PC-3 (cell line): Measurements from ENCODE around the gene OR6K3. TPM values are rescaled to one million over a fixed set of nuclear protein-coding genes. Genes with fewer than 3 reads are reported as not detected.

ENCODE experiments used
- ATAC-seq: fragments of 200-7000 bp; cut with Tn5 transposase; 2 replicates; pipeline ENCODE4 v1.9.1; 2020; ENCODE audit warnings: mild to moderate bottlenecking, moderate library complexity
- BruUV-seq: library from RNA; stranded (reverse); fragments of 400-500 nt; replicated peaks from 2 replicates; lab custom pipeline; 2021; lab: Mats Ljungman, UMichigan
- CTCF ChIA-PET: fragments of 300-600 bp; sonication (Branson Sonifier 250); formaldehyde crosslinking; loops from one replicate; lab custom pipeline; 2022; ENCODE audit warnings: antibody characterized with exemption; lab: Charles Lee
- POLR2A ChIA-PET: fragments of 300-600 bp; sonication (Branson Sonifier 250); formaldehyde crosslinking; loops from one replicate; lab custom pipeline; 2022; ENCODE audit warnings: antibody characterized with exemption; ENCODE audit not compliant: unreplicated experiment; lab: Charles Lee
- DNase-seq: peaks from one replicate; pipeline ENCODE4 v3.0.0-alpha.2; 2015
- H2AFZ ChIP-seq: fragments of 300-600 bp; sonication (generic); 2 replicates; pipeline ENCODE4 v1.6.0; 2016; ENCODE audit warnings: antibody characterized with exemption, low read length
- H3F3A ChIP-seq: fragments of 300-600 bp; sonication (generic); one replicate; pipeline ENCODE4 v1.6.0; 2017; ENCODE audit warnings: antibody characterized with exemption, low read length, control low read depth, mild to moderate bottlenecking; ENCODE audit not compliant: unreplicated experiment
- H3K27ac ChIP-seq: fragments of 300-600 bp; sonication (generic); 2 replicates; pipeline ENCODE4 v1.5.1; 2016; ENCODE audit warnings: mild to moderate bottlenecking, low read length
- H3K27me3 ChIP-seq: fragments of 300-600 bp; sonication (generic); 2 replicates; pipeline ENCODE4 v1.6.1; 2016; ENCODE audit warnings: low read length, mixed read lengths
- H3K36me3 ChIP-seq: fragments of 300-600 bp; sonication (generic); 2 replicates; pipeline ENCODE4 v1.6.1; 2016; ENCODE audit warnings: low read depth, mixed run types, low read length, mixed read lengths
- H3K4me1 ChIP-seq: fragments of 300-600 bp; sonication (generic); 2 replicates; pipeline ENCODE4 v1.5.1; 2016; ENCODE audit warnings: low read length; ENCODE audit not compliant: insufficient read depth
- H3K4me2 ChIP-seq: fragments of 300-600 bp; sonication (generic); 2 replicates; pipeline ENCODE4 v1.6.0; 2016; ENCODE audit warnings: low read length
- H3K4me3 ChIP-seq: fragments of 300-600 bp; sonication (generic); 2 replicates; pipeline ENCODE4 v1.5.1; 2016; ENCODE audit warnings: mild to moderate bottlenecking, low read length, mixed read lengths
- H3K79me2 ChIP-seq: fragments of 300-600 bp; sonication (generic); 2 replicates; pipeline ENCODE4 v1.6.1; 2017; ENCODE audit warnings: low read length, mixed read lengths
- H3K9ac ChIP-seq: fragments of 300-600 bp; sonication (generic); 2 replicates; pipeline ENCODE4 v1.6.0; 2016; ENCODE audit warnings: mild to moderate bottlenecking, low read length
- H3K9me2 ChIP-seq: fragments of 300-600 bp; sonication (generic); replicated peaks from 2 replicates; pipeline ENCODE4 v1.6.1; 2016; ENCODE audit warnings: mixed run types, low read length, mixed read lengths
- H3K9me3 ChIP-seq: fragments of 300-600 bp; sonication (generic); 2 replicates; pipeline ENCODE4 v1.6.1; 2016; ENCODE audit warnings: low read length, mixed read lengths
- H4K20me1 ChIP-seq: fragments of 300-600 bp; sonication (generic); 2 replicates; pipeline ENCODE4 v1.6.1; 2016; ENCODE audit warnings: low read length, mixed read lengths
- EZH2 ChIP-seq: fragments of 300-600 bp; sonication (generic); IDR thresholded peaks from one replicate; pipeline ENCODE4 v1.6.1; 2017; ENCODE audit warnings: antibody characterized with exemption, mild to moderate bottlenecking, low read length; ENCODE audit not compliant: unreplicated experiment
- EZH2phosphoT487 ChIP-seq: fragments of 300-600 bp; sonication (generic); IDR thresholded peaks from 2 replicates; pipeline ENCODE4 v1.6.1; 2018; ENCODE audit warnings: mild to moderate bottlenecking, antibody characterized with exemption, low read length, borderline replicate concordance
- intact Hi-C: fragments of 100-400 bp; cut with micrococcal nuclease; formaldehyde crosslinking; loops from 2 replicates; pipeline ENCODE4 v1.9.0; 2023
- total RNA-seq: library from RNA; depleted of rRNA; stranded (reverse); fragments of >200 nt; gene quantifications from 2 replicates; pipeline ENCODE4 v1.2.3, GENCODE V29; 2014
- TF ChIP-seq, protein P1 (sequence below): fragments of 300-600 bp; sonication (generic); conservative IDR thresholded peaks from 2 replicates; pipeline ENCODE4 v1.5.1; 2017; ENCODE audit warnings: antibody characterized with exemption, low read depth, mild to moderate bottlenecking, low read length

Gene OR6K3
- total RNA-seq, 1 experiment from 2014 or later = not detected

DNA sequence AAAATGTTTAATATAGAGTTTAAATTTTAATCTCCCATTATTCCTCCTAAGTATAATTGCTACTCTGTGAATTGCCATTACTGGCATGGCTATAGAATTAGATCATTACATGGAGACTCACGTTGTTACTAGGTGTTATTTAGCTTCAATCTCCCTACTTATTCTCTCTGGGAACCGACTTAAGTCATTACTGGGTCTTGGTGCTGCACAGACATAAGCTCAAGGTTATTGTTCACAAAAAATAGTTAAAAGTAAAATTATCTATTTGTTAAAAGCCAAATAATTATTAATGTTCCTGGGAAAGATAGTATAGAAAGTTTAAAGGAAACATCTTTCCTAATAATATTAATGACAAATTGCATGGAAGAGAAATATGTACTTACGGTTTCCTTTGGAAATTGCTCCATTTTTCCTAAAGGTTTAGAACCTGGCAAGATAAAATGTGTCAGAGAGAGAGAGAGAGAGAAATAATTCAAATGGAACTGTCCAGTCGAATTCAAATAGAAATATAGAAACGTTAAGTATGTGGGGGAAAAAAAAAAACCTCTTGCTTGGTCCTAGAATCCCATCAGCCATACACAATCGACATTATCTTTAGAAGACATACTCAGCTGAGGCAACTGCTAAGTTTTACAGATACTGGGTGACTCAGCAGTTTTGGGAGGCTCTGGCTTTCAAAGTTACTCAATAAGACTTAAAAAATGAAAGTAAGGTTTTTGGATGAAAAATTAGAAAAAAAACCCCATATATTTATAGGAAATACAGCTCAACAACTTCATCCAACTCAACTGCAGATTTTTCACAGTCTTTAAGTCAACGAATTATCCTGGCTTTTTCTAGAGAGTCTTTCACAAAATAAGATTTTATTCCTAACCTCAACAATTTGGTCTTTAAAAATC lies 34.2 kb downstream of the OR6K3 start, which contains the start of gene SPTA1:
Gene SPTA1 (minus strand): TSS at position 605 of the 899 bp plus-strand sequence. CDS start 198 bp downstream, at position 407.
- Histone ChIP-seq H4K20me1 (no peaks in the 10 kb centered on the region), H3K9me2 (no peaks in the 10 kb centered on the region; the same call in 1 of the 2 replicates), H3K9ac (no peak within 1 kb of the TSS), H3K79me2 (no peaks in the 10 kb centered on the region), H3K4me1 (no peaks in the 10 kb centered on the region), H3K36me3 (no peaks in the 10 kb centered on the region), H3K4me3 (no peak within 1 kb of the TSS), H3F3A (no peaks in the 10 kb centered on the region), H3K27ac (no peak within 1 kb of the TSS), H3K9me3 (no peaks in the 10 kb centered on the region), H3K27me3 (peaks cover 15% of the 10 kb centered on the region; the same call in 1 of the 2 replicates), H2AFZ (no peak within 1 kb of the TSS), H3K4me2 (no peak within 1 kb of the TSS)
- ATAC-seq (no peak), DNase-seq (no peak)
- intact Hi-C loops = no loop called here
- POLR2A ChIA-PET = no interaction called here
- no TSS peak for BruUV-seq
- CTCF ChIA-PET = no interaction called here
- TF ChIP-seq EZH2phosphoT487 = no peak
- TF ChIP-seq, protein P1, sequence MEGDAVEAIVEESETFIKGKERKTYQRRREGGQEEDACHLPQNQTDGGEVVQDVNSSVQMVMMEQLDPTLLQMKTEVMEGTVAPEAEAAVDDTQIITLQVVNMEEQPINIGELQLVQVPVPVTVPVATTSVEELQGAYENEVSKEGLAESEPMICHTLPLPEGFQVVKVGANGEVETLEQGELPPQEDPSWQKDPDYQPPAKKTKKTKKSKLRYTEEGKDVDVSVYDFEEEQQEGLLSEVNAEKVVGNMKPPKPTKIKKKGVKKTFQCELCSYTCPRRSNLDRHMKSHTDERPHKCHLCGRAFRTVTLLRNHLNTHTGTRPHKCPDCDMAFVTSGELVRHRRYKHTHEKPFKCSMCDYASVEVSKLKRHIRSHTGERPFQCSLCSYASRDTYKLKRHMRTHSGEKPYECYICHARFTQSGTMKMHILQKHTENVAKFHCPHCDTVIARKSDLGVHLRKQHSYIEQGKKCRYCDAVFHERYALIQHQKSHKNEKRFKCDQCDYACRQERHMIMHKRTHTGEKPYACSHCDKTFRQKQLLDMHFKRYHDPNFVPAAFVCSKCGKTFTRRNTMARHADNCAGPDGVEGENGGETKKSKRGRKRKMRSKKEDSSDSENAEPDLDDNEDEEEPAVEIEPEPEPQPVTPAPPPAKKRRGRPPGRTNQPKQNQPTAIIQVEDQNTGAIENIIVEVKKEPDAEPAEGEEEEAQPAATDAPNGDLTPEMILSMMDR = no peak
- no peak for TF ChIP-seq EZH2

- Histone ChIP-seq H2AFZ (no peak overlapping the region), H4K20me1 (no peaks in the 10 kb centered on the region), H3K9me2 (no peaks in the 10 kb centered on the region; the same call in 1 of the 2 replicates), H3K4me2 (no peak overlapping the region), H3K36me3 (no peaks in the 10 kb centered on the region), H3F3A (no peaks in the 10 kb centered on the region), H3K27ac (no peak overlapping the region), H3K9me3 (no peaks in the 10 kb centered on the region), H3K79me2 (no peaks in the 10 kb centered on the region), H3K4me3 (no peak overlapping the region), H3K9ac (no peak overlapping the region), H3K27me3 (peaks cover 23% of the 10 kb centered on the region; the same call in 1 of the 2 replicates), H3K4me1 (no peaks in the 10 kb centered on the region)
- TF ChIP-seq EZH2phosphoT487 (no peak), EZH2 (no peak)
- TF ChIP-seq, protein P1 = no peak
- no peak for ATAC-seq
- CTCF ChIA-PET = no interaction called here
- intact Hi-C loops = no loop called here
- DNase-seq = no peak
- POLR2A ChIA-PET = no interaction called here
- no TSS peak for BruUV-seq
These were observed 35.4 kb downstream of the OR6K3 start for GRCh38 chr1:158685085-158685484.

GRCh38 chr1:158681606-158682005 lies 38.9 kb downstream of the OR6K3 start:
- Histone ChIP-seq H3K4me3 (no peak overlapping the region), H3K4me2 (no peak overlapping the region), H3K9me2 (no peaks in the 10 kb centered on the region), H3K79me2 (no peaks in the 10 kb centered on the region), H3K4me1 (no peaks in the 10 kb centered on the region), H3K9me3 (no peaks in the 10 kb centered on the region), H2AFZ (no peak overlapping the region), H3K36me3 (no peaks in the 10 kb centered on the region), H3K9ac (no peak overlapping the region), H3F3A (no peaks in the 10 kb centered on the region), H4K20me1 (no peaks in the 10 kb centered on the region), H3K27ac (no peak overlapping the region), H3K27me3 (peaks cover 31% of the 10 kb centered on the region; the same call in 1 of the 2 replicates)
- no TSS peak for BruUV-seq
- TF ChIP-seq EZH2phosphoT487 = no peak
- TF ChIP-seq EZH2 = no peak
- TF ChIP-seq, protein P1 = no peak
- intact Hi-C loops = no loop called here
- CTCF ChIA-PET = no interaction called here
- DNase-seq (no peak), ATAC-seq (no peak)
- POLR2A ChIA-PET = no interaction called here
